DND-41 (cell line): ENCODE data around the gene SYNPO.

Source experiments
- EZH2 ChIP-seq: IDR thresholded peaks from 3 replicates; pipeline ENCODE4 v1.6.1; 2012; ENCODE audit warnings: borderline replicate concordance, low read depth, mild to moderate bottlenecking, moderate library complexity, low read length, inconsistent platforms; ENCODE audit not compliant: severe bottlenecking
- TF ChIP-seq, protein P1 (sequence below): IDR thresholded peaks from 2 replicates; pipeline ENCODE4 v1.5.1; 2012; ENCODE audit warnings: borderline replicate concordance, low read length, moderate library complexity, mild to moderate bottlenecking; ENCODE audit not compliant: poor library complexity, severe bottlenecking; ENCODE audit errors: extremely low read depth

DNA sequence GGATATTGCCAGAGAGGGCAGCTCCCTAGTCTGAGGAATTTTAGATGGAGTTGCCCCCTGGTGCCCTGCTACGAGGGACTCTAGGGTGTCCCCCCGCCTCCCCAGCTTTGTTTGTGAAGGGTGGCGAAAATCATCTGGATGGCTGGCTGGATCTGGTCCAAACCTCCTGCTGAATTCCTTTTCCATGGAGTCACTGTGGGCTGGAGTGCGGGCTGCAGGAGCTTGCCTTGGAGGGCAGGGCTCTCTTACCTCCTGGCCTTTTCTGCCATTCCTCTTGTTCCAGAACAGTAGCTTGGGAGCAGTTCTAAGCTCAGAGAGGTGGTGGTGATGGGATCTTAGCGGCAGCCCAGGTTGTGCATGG, 2.1 kb downstream of the SYNPO start:
- TF ChIP-seq EZH2 = no peak
- TF ChIP-seq, protein P1, sequence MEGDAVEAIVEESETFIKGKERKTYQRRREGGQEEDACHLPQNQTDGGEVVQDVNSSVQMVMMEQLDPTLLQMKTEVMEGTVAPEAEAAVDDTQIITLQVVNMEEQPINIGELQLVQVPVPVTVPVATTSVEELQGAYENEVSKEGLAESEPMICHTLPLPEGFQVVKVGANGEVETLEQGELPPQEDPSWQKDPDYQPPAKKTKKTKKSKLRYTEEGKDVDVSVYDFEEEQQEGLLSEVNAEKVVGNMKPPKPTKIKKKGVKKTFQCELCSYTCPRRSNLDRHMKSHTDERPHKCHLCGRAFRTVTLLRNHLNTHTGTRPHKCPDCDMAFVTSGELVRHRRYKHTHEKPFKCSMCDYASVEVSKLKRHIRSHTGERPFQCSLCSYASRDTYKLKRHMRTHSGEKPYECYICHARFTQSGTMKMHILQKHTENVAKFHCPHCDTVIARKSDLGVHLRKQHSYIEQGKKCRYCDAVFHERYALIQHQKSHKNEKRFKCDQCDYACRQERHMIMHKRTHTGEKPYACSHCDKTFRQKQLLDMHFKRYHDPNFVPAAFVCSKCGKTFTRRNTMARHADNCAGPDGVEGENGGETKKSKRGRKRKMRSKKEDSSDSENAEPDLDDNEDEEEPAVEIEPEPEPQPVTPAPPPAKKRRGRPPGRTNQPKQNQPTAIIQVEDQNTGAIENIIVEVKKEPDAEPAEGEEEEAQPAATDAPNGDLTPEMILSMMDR = no peak
